Stimulated activated naive B cell treated with anti-CD40 and anti-IgM and Interleukin-4, amounts not matched to agents 10 μg/mL and 1 μg/mL and 100 μg/mL, for 72 hours (primary cell): ENCODE measurements around the gene P4HA3.
A peak's percentile ranks its signal among the peaks of the same experiment; 100 is the strongest.

Source experiments
- ATAC-seq, 2 donors: fragments of 150-1000 bp; cut with Tn5 transposase; replicated peaks; 2 replicates each; pipeline ENCODE4 v1.10.0; 2021; ENCODE audit warnings: moderate library complexity in 1 of 2
- DNase-seq: peaks from one replicate; pipeline ENCODE4 v3.0.0; 2021
- H3K27ac Mint-ChIP-seq: one replicate; pipeline ENCODE4 v1.8.0; 2022; ENCODE audit warnings: mild to moderate bottlenecking, mixed read lengths
- H3K27me3 Mint-ChIP-seq, 2 donors: one replicate each; pipeline ENCODE4 v1.8.0; 2022; ENCODE audit warnings: mixed read lengths in 2 of 2
- H3K36me3 Mint-ChIP-seq, 2 donors: one replicate each; pipeline ENCODE4 v1.8.0; 2022; ENCODE audit warnings: mixed read lengths in 2 of 2, mild to moderate bottlenecking in 1 of 2
- H3K4me1 Mint-ChIP-seq, 2 donors: one replicate each; pipeline ENCODE4 v1.8.0; 2022; ENCODE audit warnings: mixed read lengths in 2 of 2, mild to moderate bottlenecking in 1 of 2
- H3K4me3 Mint-ChIP-seq, 2 donors: one replicate each; pipeline ENCODE4 v1.8.0; 2022; ENCODE audit warnings: mild to moderate bottlenecking in 2 of 2, mixed read lengths in 2 of 2, moderate library complexity in 1 of 2
- H3K9me3 Mint-ChIP-seq, 2 donors: one replicate each; pipeline ENCODE4 v1.8.0; 2022; ENCODE audit warnings: mixed read lengths in 2 of 2, mild to moderate bottlenecking in 1 of 2

The P4HA3 gene

GRCh38 chr11:74325649-74326645, 14.5 kb upstream of the P4HA3 start:
- H3K27me3 Mint-ChIP-seq = peaks cover 4 to 5% of the 10 kb centered on the region in 2 donors
- no peak for DNase-seq
- H3K27ac Mint-ChIP-seq = no peak overlapping the region
- peaks cover 0 to 3% of the 10 kb centered on the region in 2 donors for H3K4me1 Mint-ChIP-seq
- no peak for ATAC-seq
- H3K9me3 Mint-ChIP-seq = peaks cover 4% of the 10 kb centered on the region in 2 donors
- peaks cover 5 to 7% of the 10 kb centered on the region in 2 donors for H3K36me3 Mint-ChIP-seq
- no peak overlapping the region for H3K4me3 Mint-ChIP-seq

- H3K27ac Mint-ChIP-seq = no peak overlapping the region
- H3K9me3 Mint-ChIP-seq = peaks cover 3 to 4% of the 10 kb centered on the region in 2 donors
- no peak for DNase-seq
- peaks cover 4 to 5% of the 10 kb centered on the region in 2 donors for H3K27me3 Mint-ChIP-seq
- peaks cover 0 to 3% of the 10 kb centered on the region in 2 donors for H3K4me1 Mint-ChIP-seq
- ATAC-seq = no peak
- peaks cover 2 to 3% of the 10 kb centered on the region in 2 donors for H3K36me3 Mint-ChIP-seq
- no peak overlapping the region for H3K4me3 Mint-ChIP-seq
Measured at GRCh38 chr11:74322667-74323066, 11.2 kb upstream of the P4HA3 start.

GRCh38 chr11:74321487-74322188, 10.2 kb upstream of the P4HA3 start:
- H3K9me3 Mint-ChIP-seq = peaks cover 8 to 14% of the 10 kb centered on the region in 2 donors
- no peak for DNase-seq
- H3K36me3 Mint-ChIP-seq = peaks cover 0 to 3% of the 10 kb centered on the region in 2 donors
- H3K27me3 Mint-ChIP-seq = peaks cover 4 to 5% of the 10 kb centered on the region in 2 donors
- H3K27ac Mint-ChIP-seq = no peak overlapping the region
- H3K4me1 Mint-ChIP-seq = peaks cover 0 to 3% of the 10 kb centered on the region in 2 donors
- peak; percentile 62 to 65 for ATAC-seq
- H3K4me3 Mint-ChIP-seq = no peak overlapping the region

- Mint-ChIP-seq H3K4me3 (no peak overlapping the region), H3K27me3 (peaks cover 0 to 4% of the 10 kb centered on the region in 2 donors), H3K36me3 (peaks cover 0 to 3% of the 10 kb centered on the region in 2 donors), H3K27ac (no peak overlapping the region), H3K4me1 (peaks cover 0 to 3% of the 10 kb centered on the region in 2 donors), H3K9me3 (peaks cover 10 to 14% of the 10 kb centered on the region in 2 donors)
- no peak for DNase-seq
- no peak for ATAC-seq
Measured at GRCh38 chr11:74320538-74320937, 9.1 kb upstream of the P4HA3 start.

- no peak for DNase-seq
- Mint-ChIP-seq H3K27me3 (no peaks in the 10 kb centered on the region), H3K9me3 (peaks cover 11 to 14% of the 10 kb centered on the region in 2 donors), H3K36me3 (peaks cover 0 to 3% of the 10 kb centered on the region in 2 donors), H3K4me1 (peaks cover 0 to 3% of the 10 kb centered on the region in 2 donors), H3K27ac (no peak overlapping the region), H3K4me3 (no peak overlapping the region)
- no peak for ATAC-seq
Measured at GRCh38 chr11:74319139-74319816, 7.8 kb upstream of the P4HA3 start.

- ATAC-seq (no peak), DNase-seq (no peak)
- Mint-ChIP-seq H3K36me3 (peaks cover 0 to 3% of the 10 kb centered on the region in 2 donors), H3K4me1 (peaks cover 0 to 3% of the 10 kb centered on the region in 2 donors), H3K4me3 (no peak overlapping the region), H3K27ac (no peak overlapping the region), H3K9me3 (peaks cover 11 to 14% of the 10 kb centered on the region in 2 donors), H3K27me3 (no peaks in the 10 kb centered on the region)
Measured at GRCh38 chr11:74318241-74318932, 6.9 kb upstream of the P4HA3 start.

GRCh38 chr11:74316772-74317505, 5.5 kb upstream of the P4HA3 start:
- no peak overlapping the region for H3K4me3 Mint-ChIP-seq
- DNase-seq (no peak), ATAC-seq (no peak)
- H3K36me3 Mint-ChIP-seq = peaks cover 0 to 3% of the 10 kb centered on the region in 2 donors
- H3K27ac Mint-ChIP-seq = no peak overlapping the region
- peaks cover under 1 to 3% of the 10 kb centered on the region in 2 donors for H3K4me1 Mint-ChIP-seq
- H3K27me3 Mint-ChIP-seq = peaks cover under 1% of the 10 kb centered on the region in 2 donors
- H3K9me3 Mint-ChIP-seq = peaks cover 14% of the 10 kb centered on the region in 2 donors

- ATAC-seq (no peak), DNase-seq (no peak)
- Mint-ChIP-seq H3K4me3 (no peak overlapping the region), H3K36me3 (peaks cover 0 to 4% of the 10 kb centered on the region in 2 donors), H3K4me1 (peaks cover 7 to 15% of the 10 kb centered on the region in 2 donors), H3K27me3 (peaks cover 22 to 32% of the 10 kb centered on the region in 2 donors), H3K27ac (no peak overlapping the region), H3K9me3 (peaks cover 10 to 13% of the 10 kb centered on the region in 2 donors)
Measured at GRCh38 chr11:74312326-74312725, 886 bp upstream of the P4HA3 start.

- Mint-ChIP-seq H3K27me3 (peaks cover 30 to 40% of the 10 kb centered on the region in 2 donors), H3K4me1 (peaks cover 8 to 15% of the 10 kb centered on the region in 2 donors), H3K9me3 (peaks cover 3 to 8% of the 10 kb centered on the region in 2 donors), H3K27ac (no peak overlapping the region), H3K4me3 (peak overlapping the region; percentile 68 to 80), H3K36me3 (peaks cover 0 to 4% of the 10 kb centered on the region in 2 donors)
- DNase-seq (no peak), ATAC-seq (no peak)
Measured at GRCh38 chr11:74310857-74311256, 583 bp downstream of the P4HA3 start.

- Mint-ChIP-seq H3K4me1 (peaks cover 8 to 15% of the 10 kb centered on the region in 2 donors), H3K27me3 (peaks cover 39 to 67% of the 10 kb centered on the region in 2 donors), H3K36me3 (peaks cover 0 to 4% of the 10 kb centered on the region in 2 donors), H3K27ac (no peak overlapping the region), H3K4me3 (no peak overlapping the region), H3K9me3 (peaks cover 3 to 5% of the 10 kb centered on the region in 2 donors)
- DNase-seq (no peak), ATAC-seq (no peak)
Measured at GRCh38 chr11:74307434-74307833, 4.0 kb downstream of the P4HA3 start.

GRCh38 chr11:74306435-74307175, 4.8 kb downstream of the P4HA3 start:
- Mint-ChIP-seq H3K4me1 (peaks cover 5 to 11% of the 10 kb centered on the region in 2 donors), H3K9me3 (peaks cover under 1% of the 10 kb centered on the region in 2 donors), H3K4me3 (no peak overlapping the region), H3K27ac (no peak overlapping the region), H3K27me3 (peaks cover 35 to 64% of the 10 kb centered on the region in 2 donors), H3K36me3 (peaks cover 0 to under 1% of the 10 kb centered on the region in 2 donors)
- ATAC-seq (no peak), DNase-seq (no peak)

- H3K36me3 Mint-ChIP-seq = no peaks in the 10 kb centered on the region
- H3K4me1 Mint-ChIP-seq = peaks cover 0 to 1% of the 10 kb centered on the region in 2 donors
- peaks cover 23 to 26% of the 10 kb centered on the region in 2 donors for H3K27me3 Mint-ChIP-seq
- DNase-seq (no peak), ATAC-seq (no peak)
- no peaks in the 10 kb centered on the region for H3K9me3 Mint-ChIP-seq
- H3K4me3 Mint-ChIP-seq = no peak overlapping the region
- H3K27ac Mint-ChIP-seq = no peak overlapping the region
Measured at GRCh38 chr11:74299015-74299414, 12.4 kb downstream of the P4HA3 start.
